ENCODE data around the gene DLX6.

- TF ChIP-seq CTCF (IDR thresholded peaks at IDR 0.05): no peak; the same call in 1 of the 2 replicates
- TF ChIP-seq REST (IDR thresholded peaks at IDR 0.05; ENCODE audit: insufficient read depth in 1 of 2, low read depth in 2 of 2, low read length in 1 of 2): no peak
These were observed 882 bp downstream of the DLX6 start for GRCh38 chr7:97006055-97006815.
